HG02938 (cell line): ENCODE results near the gene KICS2.
A peak's percentile ranks its signal among the peaks of the same experiment; 100 is the strongest.
"Not testable (repeated sequence)": the region's sequence is repeated elsewhere in the genome, so short reads cannot be mapped to it uniquely, and the experiment has no call there.

Experiments
- ATAC-seq: cut with Tn5 transposase; IDR thresholded peaks from one replicate; pipeline ENCODE4 v1.9.1; 2021; ENCODE audit warnings: mild to moderate bottlenecking, moderate library complexity; ENCODE audit not compliant: unreplicated experiment

The KICS2 gene

DNA sequence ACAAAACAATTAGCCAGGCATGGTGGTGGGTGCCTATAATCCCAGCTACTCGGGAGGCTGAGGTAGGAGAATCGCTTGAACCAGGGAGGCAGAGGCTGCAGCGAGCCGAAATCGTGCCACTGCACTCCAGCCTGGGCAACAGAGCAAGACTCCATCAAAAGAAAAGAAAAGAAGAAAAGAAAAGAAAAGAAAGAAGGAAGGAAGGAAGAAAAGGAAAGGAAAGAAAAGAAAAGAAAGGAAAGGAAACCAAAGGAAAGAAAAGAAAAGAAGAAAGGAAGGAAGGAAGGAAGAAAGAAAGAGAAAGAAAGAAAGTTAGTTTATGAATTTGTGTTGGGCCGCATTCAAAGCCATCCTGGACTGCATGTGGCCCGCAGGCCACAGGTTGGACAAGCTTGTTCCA lies 4.5 kb downstream of the KICS2 start:
- not testable (repeated sequence) for ATAC-seq

DNA sequence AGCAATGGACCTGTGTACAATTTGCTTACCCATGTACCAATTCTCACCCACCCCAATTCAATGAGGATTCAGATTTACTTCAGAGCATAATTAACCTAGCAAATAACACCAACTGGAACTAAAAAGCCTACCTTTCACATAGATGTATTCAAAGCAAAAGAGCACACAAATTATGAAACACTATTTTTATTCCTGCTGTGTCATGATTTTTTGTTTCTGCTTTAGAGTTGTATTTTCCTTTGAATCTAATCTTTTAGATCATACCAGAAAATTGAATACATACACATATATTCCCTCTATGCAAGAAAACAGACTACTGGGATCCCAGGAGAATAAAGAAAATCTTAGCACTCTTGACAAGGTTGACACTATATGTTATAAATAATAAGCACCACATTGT lies 5.9 kb downstream of the KICS2 start:
- ATAC-seq, result no peak

DNA sequence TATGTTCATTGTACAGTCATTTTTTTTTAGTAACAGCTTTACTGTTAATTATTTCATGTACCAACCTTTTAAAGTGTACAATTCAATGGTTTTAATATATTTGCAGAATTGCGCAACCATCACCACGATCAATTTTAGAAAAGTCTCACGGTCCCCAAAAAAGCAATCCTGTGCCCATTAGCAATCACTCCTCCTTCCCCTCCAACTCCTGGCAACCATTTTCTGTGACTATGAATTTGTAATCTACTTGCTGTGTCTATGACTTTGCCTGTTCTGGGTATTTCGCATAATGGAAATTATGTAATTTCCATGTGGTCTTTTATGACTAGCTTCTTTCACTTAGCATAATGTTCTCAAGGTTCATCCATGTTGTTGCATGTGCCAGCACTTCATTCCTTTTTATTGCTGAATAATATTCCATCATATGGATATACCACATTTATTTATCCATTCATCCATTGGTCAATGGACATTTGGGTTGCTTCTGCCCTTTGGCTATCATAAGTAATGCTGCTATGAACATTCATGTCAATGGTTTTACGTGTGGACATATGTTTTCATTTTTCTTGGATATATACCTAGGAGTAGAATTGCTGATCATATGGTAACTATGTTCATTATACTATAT lies 9.9 kb downstream of the KICS2 start:
- ATAC-seq, result no peak

DNA sequence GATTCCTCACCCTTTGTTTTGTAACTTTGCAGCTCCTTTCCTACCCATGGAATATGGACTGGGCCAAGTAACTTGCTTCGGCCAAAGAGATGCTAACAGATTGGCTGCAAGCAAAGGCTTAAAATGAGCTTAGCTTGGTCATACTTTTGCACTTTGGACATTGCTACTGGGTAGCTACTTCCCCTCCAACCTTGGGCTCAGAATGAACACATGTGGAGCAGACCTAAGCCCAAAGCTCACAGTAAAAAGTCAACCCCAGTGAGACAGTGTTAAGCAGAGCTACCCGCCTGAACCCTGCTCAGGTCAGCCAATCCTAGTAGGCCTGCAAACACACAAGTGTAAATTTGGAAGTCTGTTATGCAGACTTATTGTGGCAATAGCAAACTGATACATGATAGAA lies 14.6 kb downstream of the KICS2 start:
- ATAC-seq, result no peak

DNA sequence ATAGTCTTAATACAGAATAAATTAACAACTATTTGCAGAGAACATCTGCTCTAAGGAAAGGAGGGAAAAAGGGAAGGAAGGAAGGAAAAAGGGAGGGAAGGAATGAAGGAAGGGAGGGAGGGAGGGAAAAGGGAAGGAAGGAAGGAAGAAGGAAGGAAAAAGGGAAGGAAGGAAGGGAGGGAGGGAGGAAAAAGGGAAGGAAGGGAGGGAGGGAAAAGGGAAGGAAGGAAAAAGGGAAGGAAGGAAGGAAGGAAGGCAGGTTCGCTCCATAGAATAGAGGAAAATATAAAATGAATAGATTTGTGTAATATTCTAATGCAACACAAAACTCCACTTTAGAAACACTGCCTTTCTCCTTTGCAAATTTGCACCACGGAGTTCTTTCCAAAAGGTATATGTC lies 16.6 kb downstream of the KICS2 start:
- ATAC-seq, result no peak

DNA sequence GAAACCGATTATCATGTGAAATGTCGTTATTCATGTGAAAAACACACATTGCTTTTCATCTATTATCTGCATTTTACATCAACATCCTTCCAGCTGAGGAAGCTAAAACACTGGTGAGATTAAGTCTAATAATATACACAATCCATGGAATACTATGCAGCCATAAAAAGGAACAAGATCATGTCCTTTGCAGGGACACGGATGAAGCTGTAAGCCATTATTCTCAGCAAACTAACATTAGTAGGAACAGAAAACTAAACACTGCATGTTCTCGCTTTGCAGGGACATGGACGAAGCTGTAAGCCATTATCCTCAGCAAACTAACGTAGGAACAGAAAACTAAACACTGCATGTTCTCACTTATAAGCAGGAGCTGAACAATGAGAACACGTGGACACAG lies 18.3 kb downstream of the KICS2 start:
- no peak for ATAC-seq

DNA sequence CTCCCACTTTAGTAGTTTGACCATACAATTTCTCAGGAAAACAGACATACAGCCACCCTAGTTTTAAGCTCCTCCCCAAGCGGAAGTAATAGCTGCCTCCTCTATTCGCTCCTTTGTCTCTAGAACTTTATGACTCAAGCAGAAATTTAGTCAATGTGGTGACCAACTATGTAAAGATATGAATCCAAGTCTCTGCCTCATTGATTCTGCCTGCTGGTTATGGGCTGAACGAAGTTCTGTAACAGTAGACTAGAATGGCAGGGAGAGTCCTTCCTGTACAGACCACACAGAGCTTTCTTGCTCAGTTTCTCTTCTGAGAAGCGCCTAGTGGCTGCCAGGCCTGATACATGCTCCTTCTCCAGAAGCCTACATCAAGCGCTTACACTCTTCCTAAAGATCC lies 19.1 kb downstream of the KICS2 start:
- no peak for ATAC-seq

DNA sequence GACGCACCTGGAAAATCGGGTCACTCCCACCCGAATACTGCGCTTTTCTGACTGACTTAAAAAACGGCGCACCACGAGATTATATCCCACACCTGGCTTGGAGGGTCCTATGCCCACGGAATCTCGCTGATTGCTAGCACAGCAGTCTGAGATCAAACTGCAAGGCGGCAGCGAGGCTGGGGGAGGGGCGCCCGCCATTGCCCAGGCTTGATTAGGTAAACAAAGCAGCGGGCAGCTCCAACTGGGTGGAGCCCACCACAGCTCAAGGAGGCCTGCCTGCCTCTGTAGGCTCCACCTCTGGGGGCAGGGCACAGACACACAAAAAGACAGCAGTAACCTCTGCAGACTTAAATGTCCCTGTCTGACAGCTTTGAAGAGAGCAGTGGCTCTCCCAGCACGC lies 26.3 kb downstream of the KICS2 start:
- not testable (repeated sequence) for ATAC-seq

DNA sequence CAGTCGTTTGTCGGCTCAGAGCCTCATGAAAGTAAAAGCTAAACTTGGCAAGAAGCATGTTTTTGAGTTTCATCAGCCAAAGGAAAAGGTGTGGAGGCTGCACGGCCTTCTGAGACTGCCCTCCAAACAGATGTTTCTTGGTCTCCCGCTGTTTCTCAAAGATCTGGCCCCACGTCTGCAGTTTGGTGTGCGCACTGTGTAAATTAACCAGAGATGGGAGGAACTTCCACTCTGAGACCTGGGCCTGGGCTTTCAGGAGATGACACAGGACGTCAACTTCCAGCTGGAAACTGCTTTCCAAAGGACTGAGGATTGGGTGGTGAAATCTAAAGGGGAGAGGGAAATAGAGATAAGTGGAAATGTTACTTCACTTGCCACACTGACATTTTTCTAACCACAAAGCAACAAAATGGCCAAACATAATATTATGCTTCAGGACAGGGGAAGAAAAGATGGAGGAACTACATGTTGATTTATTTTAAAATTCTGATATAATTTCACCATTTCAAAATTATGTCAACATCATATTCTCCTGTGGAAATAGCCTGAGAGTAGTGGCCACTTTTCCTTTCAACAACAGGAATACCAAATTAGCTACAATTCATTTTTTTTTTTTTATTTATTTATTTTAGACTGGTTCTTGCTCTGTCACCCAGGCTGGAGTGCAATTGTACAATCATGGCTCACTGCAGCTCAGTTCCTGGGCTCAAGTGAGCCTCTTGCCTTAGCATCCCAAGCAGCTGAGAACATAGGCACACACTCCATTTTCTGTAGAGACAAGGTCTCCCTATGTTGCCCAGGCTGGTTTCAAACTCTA lies 27.6 kb downstream of the KICS2 start:
- ATAC-seq, result no peak

DNA sequence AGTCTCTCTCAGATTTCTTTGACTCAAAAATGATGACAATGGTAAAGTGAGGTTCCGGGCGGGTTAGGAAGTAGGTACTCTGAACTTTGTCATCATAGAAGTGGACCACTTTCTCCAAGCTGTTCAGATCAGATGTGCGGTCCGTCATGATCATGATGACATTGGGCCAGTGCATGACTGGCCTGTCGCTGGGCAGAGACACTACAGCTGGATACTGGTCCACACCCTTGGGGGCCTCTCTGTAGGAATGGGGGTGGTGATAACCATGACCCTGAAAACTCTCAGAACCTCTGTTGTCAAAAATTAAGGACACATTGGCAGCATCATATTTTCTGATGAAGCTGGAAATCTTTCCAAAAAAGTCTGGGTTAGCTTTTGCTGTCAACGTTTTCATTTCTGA lies 28.2 kb downstream of the KICS2 start:
- ATAC-seq, result no peak

DNA sequence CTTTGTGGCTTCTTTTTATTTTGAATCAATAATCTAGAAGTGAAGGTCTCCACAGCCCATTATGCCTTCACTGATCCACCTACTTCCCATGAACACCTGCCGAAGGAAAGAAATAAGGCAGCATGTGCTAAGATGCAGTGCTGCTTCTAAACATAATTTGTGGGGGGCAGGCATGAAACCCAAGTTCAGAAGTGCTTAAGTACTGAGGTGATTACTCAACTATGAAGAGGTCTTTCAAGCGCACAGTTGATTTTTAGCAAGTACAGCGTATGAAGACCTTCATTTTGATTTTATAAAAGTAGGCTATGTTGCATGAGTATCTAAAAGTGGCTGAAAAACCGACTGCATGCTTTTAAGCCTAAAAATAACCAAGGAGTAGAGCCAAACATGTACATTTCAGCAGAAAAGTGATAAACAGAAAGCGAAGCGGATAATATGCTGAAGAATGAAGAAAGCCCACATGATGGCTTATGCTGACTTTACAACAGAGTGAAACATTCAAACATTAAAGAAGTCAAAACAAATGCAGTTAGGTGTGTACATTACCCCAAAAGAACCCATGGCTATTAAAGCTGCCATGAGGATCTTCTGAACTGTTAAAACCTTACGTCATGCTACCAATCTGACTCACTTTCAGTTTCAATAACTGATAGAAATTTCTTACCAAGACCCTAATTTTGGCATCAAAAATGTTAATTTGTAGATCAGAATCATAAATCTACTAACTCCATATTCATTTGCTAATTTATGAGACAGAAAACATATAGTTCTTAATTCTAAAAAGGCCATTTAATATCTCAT lies 29.3 kb downstream of the KICS2 start:
- ATAC-seq, result peak; percentile 99

DNA sequence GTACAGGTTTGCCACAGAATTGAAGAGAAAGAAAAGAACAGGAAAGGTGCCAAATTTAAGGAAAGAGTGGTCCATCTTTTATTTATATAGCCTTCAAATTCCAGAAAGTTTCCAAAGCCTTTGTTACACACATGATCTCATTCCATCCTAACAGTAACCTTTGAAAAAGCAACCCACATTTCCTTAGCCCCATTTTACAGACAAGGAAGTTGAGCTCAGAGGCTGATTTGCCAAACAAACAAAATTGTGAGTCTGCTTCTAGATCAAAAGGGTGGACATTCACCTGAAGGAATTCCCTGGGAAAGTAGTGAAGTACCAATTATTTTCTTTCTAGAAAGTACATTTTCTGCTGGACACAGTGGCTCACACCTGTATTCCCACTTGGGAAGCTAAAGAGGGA lies 32.0 kb downstream of the KICS2 start:
- no peak for ATAC-seq

DNA sequence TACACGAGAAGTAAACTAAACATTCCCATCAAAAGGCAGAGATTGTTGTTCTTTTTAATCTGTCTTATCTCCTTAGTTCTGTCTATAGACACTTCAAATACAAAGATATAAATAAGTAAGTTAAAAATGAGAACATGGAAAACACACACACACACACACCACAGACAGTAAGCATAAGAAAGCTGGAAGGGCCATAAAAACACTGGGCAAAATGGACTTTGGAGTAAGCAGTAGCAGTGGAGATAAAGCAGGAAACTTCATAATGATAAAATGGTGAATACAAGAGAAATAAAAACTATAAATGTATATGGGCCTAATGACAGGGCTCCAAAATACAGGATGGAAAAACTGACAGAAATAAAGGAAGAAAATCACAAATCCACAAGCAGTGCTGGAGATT lies 32.6 kb downstream of the KICS2 start:
- ATAC-seq, result no peak

DNA sequence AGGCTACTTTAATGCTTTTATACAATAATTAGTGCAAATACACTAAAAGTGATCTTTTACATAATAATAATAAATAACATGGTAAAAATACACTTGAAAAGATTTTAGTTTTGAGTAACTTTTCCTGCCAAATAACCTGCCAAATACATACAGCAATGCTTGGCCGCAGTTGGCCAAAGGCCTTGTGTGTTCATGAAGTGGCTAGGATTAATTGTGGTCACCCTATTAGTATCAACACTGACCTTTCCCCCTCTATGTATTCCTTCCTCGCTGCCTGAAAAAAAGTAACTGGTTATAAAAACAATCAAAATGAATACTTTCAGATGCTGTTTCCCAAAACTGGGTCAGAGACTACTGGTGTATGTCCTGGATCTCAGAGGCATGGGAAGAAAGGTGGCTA lies 34.3 kb downstream of the KICS2 start:
- ATAC-seq, result no peak

DNA sequence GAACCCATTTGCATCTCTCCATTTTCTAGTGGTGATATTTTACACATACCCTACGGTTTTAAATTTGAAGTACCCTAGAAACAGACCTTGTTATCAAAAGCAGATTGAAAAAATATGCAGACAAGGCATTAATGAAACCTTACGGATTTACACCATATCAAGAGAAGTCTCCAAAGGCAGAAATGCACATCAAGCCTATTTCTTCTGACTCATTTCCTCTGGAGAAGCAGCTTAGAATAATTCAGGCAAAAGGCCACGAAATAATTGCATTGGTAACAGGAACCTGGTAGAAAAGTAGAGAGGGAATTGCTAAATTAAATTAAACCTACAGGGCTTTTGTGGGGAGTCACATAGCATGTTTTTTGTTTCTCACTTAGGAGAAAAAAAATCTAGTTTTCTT lies 34.7 kb downstream of the KICS2 start:
- no peak for ATAC-seq

DNA sequence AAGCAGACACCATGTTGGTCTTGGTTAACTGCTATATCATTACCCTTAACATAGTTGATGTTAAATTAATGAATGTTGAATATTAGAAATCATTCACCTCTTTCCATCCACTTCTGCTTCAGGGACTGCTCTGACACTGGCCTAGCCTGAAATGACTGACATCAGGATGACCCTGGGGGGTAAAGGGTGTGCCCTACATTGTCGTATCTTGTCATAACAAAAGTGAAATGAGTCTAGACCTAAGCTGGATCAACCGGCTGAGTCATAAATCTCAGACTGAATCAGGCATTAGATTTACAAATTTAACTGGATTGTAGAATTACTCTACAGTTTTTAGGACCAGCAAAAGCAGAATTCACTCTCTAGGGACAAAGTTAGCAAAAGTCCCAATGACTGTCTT lies 35.3 kb downstream of the KICS2 start:
- peak; percentile 82 for ATAC-seq

DNA sequence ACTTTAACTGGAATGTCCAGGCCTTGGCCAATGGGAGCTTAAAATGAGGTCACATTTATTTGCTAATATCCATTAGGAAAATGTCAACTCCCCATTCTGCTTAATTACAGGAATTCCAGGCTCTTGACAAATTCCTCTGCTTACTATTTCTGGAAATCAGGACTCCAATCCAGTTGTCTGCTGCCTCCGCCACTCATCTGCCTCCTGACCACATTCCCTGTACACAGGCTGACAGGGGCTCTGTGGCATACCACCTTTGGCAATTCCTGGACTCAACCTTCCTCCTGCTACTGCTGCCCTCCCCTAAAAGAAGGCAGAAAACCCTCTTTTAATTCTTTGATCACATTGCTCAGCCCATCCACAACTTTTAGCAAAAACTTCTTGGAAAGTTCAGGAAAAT lies 37.9 kb downstream of the KICS2 start:
- no peak for ATAC-seq

DNA sequence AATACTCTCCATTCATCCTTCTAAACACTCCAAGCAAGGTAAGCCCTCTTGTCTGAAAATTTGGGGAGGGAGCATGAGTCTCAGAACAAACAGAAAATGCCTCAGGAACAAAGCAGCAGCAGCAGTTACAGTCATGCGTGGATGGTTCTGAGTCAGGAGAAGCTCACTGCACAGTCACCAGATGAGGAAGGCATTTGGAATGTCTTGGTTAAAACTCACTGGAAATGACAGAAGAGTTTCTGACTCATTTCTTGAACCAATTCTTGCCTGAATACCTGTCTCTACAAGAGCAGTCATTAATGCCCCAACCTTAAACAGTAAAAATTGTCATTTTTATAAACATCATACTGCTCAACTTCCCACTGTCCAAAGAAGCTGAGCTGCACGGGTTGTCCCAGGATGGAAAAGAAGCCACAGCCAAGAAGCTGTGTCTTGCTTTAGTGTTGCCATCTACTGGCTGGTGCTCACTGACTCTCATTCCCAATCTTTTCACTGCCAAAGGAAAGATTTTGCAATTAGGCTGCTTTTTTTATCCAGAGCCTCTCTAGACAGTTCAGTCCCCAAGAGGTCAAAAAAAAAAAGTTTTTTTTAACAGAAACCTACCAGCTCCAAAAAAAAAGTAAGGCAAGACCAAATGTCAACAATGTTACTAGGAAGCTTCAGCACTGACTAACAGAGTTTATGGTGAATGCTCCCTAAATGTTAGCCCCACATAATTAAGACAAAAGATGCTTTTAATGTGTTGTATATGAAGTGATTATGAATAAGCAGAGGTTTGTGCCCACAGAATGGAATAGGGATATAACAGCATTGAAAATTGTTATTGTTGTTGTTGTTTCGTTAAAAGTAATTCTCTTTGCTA lies 40.4 kb downstream of the KICS2 start:
- ATAC-seq, result no peak

DNA sequence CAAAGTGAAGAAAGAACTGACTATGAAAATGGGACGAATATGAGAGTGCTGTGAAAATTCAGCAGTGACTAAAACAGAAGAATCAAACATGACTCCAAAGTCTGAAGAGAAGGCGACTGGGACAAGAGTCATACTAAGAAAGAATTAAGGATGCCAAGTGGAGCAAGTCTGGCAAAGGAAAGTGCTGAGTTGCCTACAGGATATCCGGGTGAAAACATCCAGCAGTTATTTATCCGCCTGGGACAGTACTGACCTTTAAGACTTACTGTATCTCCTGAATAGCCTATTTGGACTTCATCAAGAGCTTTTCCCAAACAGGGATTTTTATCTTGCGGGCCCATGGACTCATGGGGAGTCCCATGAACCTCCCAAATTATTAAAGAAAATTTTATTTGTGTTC lies 41.1 kb downstream of the KICS2 start:
- ATAC-seq, result no peak

DNA sequence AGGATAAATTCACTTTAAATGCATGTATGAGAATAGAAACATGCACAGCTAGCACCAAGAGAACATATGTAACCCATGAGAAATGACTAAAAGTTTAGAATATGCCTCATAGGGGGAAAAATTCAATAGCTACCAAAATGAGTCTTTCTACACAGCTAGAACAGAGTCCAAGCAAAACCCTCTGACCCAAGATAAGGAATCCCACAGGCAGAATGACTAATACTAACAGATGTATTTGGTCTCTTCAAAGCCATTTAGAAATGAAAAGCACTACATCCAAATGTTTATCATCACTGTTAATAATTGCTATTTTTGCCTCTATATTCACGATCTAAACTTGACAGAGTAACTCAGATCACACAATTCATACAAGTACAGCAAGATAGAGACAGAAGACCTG lies 44.0 kb downstream of the KICS2 start:
- no peak for ATAC-seq

DNA sequence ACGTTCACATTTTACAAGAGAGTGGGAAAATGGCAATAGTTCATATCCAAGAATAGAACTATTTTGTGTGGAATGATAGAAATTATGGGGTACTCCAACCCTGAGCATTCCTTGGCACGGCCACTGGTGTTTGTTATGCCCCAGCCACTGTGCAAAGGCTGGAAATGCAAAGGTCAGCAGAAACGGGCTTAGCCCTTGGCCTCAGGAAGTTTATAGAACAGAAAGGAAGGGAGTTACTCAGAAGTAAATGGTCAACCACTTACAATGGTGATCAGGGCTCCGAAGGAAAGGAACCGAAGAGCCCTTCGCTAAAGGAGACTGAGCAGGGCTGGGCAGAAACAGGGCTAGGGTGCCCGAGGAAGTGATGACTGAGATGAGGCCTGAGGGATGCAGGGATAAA lies 45.1 kb downstream of the KICS2 start:
- no peak for ATAC-seq
